Panc1 (cell line): ENCODE measurements around the gene SMPX. TPM values are rescaled to one million over a fixed set of nuclear protein-coding genes. Genes with fewer than 3 reads are reported as not detected.

Source experiments
- ATAC-seq: fragments of 200-7000 bp; cut with Tn5 transposase; 2 replicates; pipeline ENCODE4 v1.9.1; 2020; ENCODE audit warnings: mild to moderate bottlenecking, moderate library complexity
- BruUV-seq: library from RNA; stranded (reverse); fragments of 400-500 nt; replicated peaks from 2 replicates; lab custom pipeline; 2021; lab: Mats Ljungman, UMichigan
- CTCF ChIA-PET: fragments of 300-600 bp; sonication (Branson Sonifier 250); formaldehyde crosslinking; loops from one replicate; lab custom pipeline; 2022; ENCODE audit warnings: antibody characterized with exemption; lab: Charles Lee
- POLR2A ChIA-PET: fragments of 300-600 bp; sonication (Branson Sonifier 250); formaldehyde crosslinking; loops from one replicate; lab custom pipeline; 2022; ENCODE audit warnings: antibody characterized with exemption; lab: Charles Lee
- DNase-seq: peaks from one replicate; pipeline ENCODE4 v3.0.0-alpha.2; 2010; ENCODE audit warnings: low read depth, low spot score
- H3K27ac ChIP-seq: 2 replicates; pipeline ENCODE4 v1.5.1; 2011; ENCODE audit warnings: mild to moderate bottlenecking, low read length, inconsistent platforms
- H3K27me3 ChIP-seq: fragments of 200-500 bp; sonication (Bioruptor generic); 2 replicates; pipeline ENCODE4 v1.6.0; 2014; ENCODE audit warnings: low read length, inconsistent platforms; ENCODE audit not compliant: control insufficient read depth, insufficient read depth
- H3K36me3 ChIP-seq: fragments of 200-500 bp; sonication (Bioruptor generic); 2 replicates; pipeline ENCODE4 v1.5.1; 2014; ENCODE audit warnings: inconsistent platforms, mild to moderate bottlenecking, low read length, moderate library complexity; ENCODE audit not compliant: control insufficient read depth, insufficient read depth
- H3K4me1 ChIP-seq: 2 replicates; pipeline ENCODE4 v1.5.1; 2011; ENCODE audit warnings: inconsistent platforms, mild to moderate bottlenecking, low read length, moderate library complexity; ENCODE audit not compliant: control insufficient read depth, insufficient read depth
- H3K4me3 ChIP-seq, 2 experiments: 2 replicates each; pipeline ENCODE4 v1.5.1; 2011 to 2012; ENCODE audit warnings: low read depth in 2 of 2, low read length in 2 of 2, mild to moderate bottlenecking in 2 of 2, inconsistent platforms in 1 of 2, moderate library complexity in 1 of 2
- H3K9me3 ChIP-seq: fragments of 200-500 bp; sonication (Bioruptor generic); 2 replicates; pipeline ENCODE4 v1.5.1; 2014; ENCODE audit warnings: low read depth, mild to moderate bottlenecking, inconsistent platforms, low read length, moderate library complexity; ENCODE audit not compliant: control insufficient read depth, insufficient read depth
- POLR2AphosphoS5 ChIP-seq: IDR thresholded peaks from 2 replicates; pipeline ENCODE4 v1.6.1; 2012; ENCODE audit warnings: mild to moderate bottlenecking, low read depth, low read length, moderate library complexity
- REST ChIP-seq, 2 experiments: IDR thresholded peaks; 2 replicates each; pipeline ENCODE4 v1.6.1; 2011 to 2012; ENCODE audit warnings: low read depth in 2 of 2, control low read depth in 1 of 2, low read length in 1 of 2, mild to moderate bottlenecking in 1 of 2, moderate library complexity in 1 of 2; ENCODE audit not compliant: insufficient read depth in 1 of 2
- SIN3A ChIP-seq: IDR thresholded peaks from 2 replicates; pipeline ENCODE4 v1.6.1; 2012; ENCODE audit warnings: low read depth, mild to moderate bottlenecking, low read length, moderate library complexity, borderline replicate concordance; ENCODE audit not compliant: insufficient read depth
- TCF7L2 ChIP-seq: IDR thresholded peaks from 2 replicates; pipeline ENCODE4 v1.6.1; 2011; ENCODE audit warnings: mild to moderate bottlenecking, low read depth, low read length, inconsistent platforms
- in situ Hi-C: cut with HindIII; loops from 2 replicates; pipeline ENCODE4 v1.10.0; 2016; ENCODE audit warnings: low sequenced_read_pairs, low pct_unique_long_range_greater_than_20kb
- intact Hi-C: fragments of 100-400 bp; cut with micrococcal nuclease; formaldehyde crosslinking; loops from one replicate; pipeline ENCODE4 v1.10.0; 2022; ENCODE audit not compliant: unreplicated experiment
- total RNA-seq: library from RNA; stranded (reverse); gene quantifications from one replicate; pipeline ENCODE4 v1.2.1, GENCODE V29; 2021; ENCODE audit not compliant: unreplicated experiment
- TF ChIP-seq, protein P1 (sequence below): fragments of 450-650 bp; IDR thresholded peaks from 2 replicates; pipeline ENCODE4 v1.5.1; 2017; ENCODE audit warnings: mild to moderate bottlenecking

SMPX gene
- total RNA-seq, 1 experiment from 2014 or later, result not detected

DNA sequence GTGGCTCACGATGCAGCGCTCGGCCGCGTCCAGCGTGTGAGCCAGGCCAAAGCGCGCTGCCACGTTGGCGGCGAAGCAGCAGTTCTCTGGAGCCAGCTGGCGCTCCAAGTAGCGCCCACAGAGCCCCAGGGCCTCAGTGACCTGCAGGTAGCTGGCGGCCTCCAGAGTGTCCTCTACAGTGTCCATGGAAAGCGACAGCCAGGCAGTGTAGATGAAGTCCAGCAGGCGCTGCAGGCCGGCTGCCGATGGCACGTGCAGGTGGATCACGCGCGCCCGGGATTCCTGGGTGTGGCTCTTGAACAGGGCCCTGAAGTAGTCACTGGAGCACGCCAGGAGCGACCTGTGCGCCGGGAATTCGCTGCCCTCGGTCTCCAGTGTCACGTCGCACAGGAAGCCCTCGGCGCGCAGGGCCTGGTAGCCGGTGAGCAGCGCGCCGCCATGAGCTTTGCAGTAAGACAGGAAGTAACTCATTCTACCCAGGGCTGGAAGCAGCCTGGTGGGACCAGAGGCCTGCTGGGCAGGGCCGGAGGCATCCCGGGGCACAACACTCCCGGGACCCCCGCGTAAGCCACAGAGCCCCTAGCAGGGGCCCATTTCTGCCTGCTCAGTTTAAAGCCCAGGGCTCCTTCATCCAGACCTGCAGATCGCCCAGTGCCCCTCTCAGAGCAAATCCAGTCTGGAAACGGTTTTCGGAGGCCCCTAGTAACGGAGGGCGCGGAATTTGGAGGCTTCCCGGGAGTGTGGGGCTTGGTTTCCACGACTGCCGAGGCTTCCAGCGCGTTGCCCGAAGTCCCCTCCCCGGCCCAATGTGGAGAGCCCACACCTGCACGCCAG is 100.4 kb downstream of the SMPX start:
- BruUV-seq, result no TSS peak
- POLR2A ChIA-PET, result no interaction called here
- no peak for ATAC-seq

DNA sequence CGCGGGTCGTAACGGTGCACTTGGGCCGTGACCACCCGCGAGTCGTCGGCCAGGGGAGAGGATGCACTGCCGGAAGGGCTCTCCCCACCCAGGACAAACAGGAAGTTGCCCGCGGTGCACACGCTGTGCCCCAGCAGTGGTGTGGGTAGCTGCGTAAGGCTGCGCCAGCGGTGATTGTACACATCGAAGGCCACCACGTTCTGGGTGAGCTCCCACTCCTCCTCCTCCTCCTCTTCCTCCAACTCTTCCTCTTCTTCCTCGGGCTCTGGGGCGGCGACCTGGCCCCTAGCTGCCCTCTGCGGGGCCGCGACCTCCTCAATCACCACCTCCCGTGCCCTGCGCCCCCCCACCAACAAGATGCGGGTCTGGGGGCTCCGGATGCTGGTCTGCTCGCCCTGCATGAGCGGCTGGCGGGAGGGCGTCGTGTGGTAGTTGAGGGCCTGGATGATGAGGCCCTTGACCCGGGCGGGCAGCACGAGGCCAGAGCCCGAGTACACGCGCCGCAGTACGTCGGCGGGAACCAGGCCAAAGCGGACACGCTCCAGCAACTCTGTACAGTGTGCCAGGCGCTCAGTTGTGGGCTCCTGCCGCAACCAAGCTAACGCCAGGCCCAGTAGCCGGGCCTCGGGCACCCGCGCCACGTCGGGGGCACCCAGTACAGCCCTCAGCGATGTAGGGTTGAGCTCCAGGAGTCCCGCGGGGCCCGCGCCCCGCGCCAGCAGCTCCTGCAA is 101.2 kb downstream of the SMPX start:
- no TSS peak for BruUV-seq
- no peaks in the 10 kb centered on the region for H3K4me1 ChIP-seq
- H3K36me3 ChIP-seq, result no peaks in the 10 kb centered on the region
- ChIA-PET POLR2A (no interaction called here), CTCF (no interaction called here)
- DNase-seq, result no peak
- in situ Hi-C loops (no loop called here), intact Hi-C loops (no loop called here)
- H3K9me3 ChIP-seq, result no peaks in the 10 kb centered on the region
- no peaks in the 10 kb centered on the region for H3K27me3 ChIP-seq
- no peak overlapping the region for H3K4me3 ChIP-seq
- no peak overlapping the region for H3K27ac ChIP-seq
- no peak for ATAC-seq
- TF ChIP-seq REST (IDR thresholded peaks at IDR 0.05; ENCODE audit: insufficient read depth in 1 of 2, low read depth in 2 of 2, low read length in 1 of 2), result no peak
- no peak for TF ChIP-seq SIN3A
- TF ChIP-seq, protein P1, sequence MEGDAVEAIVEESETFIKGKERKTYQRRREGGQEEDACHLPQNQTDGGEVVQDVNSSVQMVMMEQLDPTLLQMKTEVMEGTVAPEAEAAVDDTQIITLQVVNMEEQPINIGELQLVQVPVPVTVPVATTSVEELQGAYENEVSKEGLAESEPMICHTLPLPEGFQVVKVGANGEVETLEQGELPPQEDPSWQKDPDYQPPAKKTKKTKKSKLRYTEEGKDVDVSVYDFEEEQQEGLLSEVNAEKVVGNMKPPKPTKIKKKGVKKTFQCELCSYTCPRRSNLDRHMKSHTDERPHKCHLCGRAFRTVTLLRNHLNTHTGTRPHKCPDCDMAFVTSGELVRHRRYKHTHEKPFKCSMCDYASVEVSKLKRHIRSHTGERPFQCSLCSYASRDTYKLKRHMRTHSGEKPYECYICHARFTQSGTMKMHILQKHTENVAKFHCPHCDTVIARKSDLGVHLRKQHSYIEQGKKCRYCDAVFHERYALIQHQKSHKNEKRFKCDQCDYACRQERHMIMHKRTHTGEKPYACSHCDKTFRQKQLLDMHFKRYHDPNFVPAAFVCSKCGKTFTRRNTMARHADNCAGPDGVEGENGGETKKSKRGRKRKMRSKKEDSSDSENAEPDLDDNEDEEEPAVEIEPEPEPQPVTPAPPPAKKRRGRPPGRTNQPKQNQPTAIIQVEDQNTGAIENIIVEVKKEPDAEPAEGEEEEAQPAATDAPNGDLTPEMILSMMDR, result no peak
- TF ChIP-seq TCF7L2, result no peak
- no peak for TF ChIP-seq POLR2AphosphoS5

More for the DNA sequence above, 100.4 kb downstream of the SMPX start:
- CTCF ChIA-PET, result no interaction called here
- TF ChIP-seq TCF7L2 (no peak), SIN3A (no peak), REST (IDR thresholded peaks at IDR 0.05; ENCODE audit: insufficient read depth in 1 of 2, low read depth in 2 of 2, low read length in 1 of 2) (no peak), POLR2AphosphoS5 (no peak)
- TF ChIP-seq, protein P1, result no peak
- Histone ChIP-seq H3K27ac (no peak overlapping the region), H3K36me3 (no peaks in the 10 kb centered on the region), H3K9me3 (no peaks in the 10 kb centered on the region), H3K4me1 (no peaks in the 10 kb centered on the region), H3K4me3 (no peak overlapping the region), H3K27me3 (no peaks in the 10 kb centered on the region)
- DNase-seq, result no peak
- in situ Hi-C loops, result no loop called here
- intact Hi-C loops, result no loop called here
